Breast epithelium (tissue), 3 donors: ENCODE results near the gene PIP5K1B.

Source experiments
- CTCF ChIP-seq, 3 donors: fragments of 450-650 bp; IDR thresholded peaks; one replicate each; pipeline ENCODE4 v1.5.1; 2016 to 2017; ENCODE audit warnings: antibody characterized with exemption in 3 of 3, mild to moderate bottlenecking in 3 of 3, moderate library complexity in 3 of 3
- POLR2AphosphoS5 ChIP-seq, 3 donors: sonication (generic); formaldehyde crosslinking; IDR thresholded peaks; one replicate each; pipeline ENCODE4 v1.6.1; 2017; ENCODE audit warnings: antibody characterized with exemption in 3 of 3

- TF ChIP-seq CTCF (IDR thresholded peaks at IDR 0.05) (no peak), POLR2AphosphoS5 (IDR thresholded peaks at IDR 0.05) (no peak)
These were observed 55.8 kb downstream of the PIP5K1B start for GRCh38 chr9:68760674-68761333.
